HepG2 (cell line): ENCODE data around the gene KDM7A. TPM values are rescaled to one million over a fixed set of nuclear protein-coding genes. Genes with fewer than 3 reads are reported as not detected.

Source experiments
- AGO2 ChIP-seq: fragments of 200-400 bp; formaldehyde crosslinking; optimal IDR thresholded peaks from 2 replicates; pipeline ENCODE3; 2017; ENCODE audit warnings: mild to moderate bottlenecking, low read depth, low read length, moderate library complexity
- ARNTL ChIP-seq: sonication (generic); formaldehyde crosslinking; IDR thresholded peaks from 2 replicates; pipeline ENCODE4 v1.4.0; 2020; ENCODE audit warnings: mild to moderate bottlenecking, missing genetic modification reagents
- ETS1 ChIP-seq: sonication (generic); formaldehyde crosslinking; IDR thresholded peaks from 2 replicates; pipeline ENCODE4 v1.4.0; 2020; ENCODE audit warnings: missing genetic modification reagents
- GPN1 ChIP-seq: sonication (generic); formaldehyde crosslinking; IDR thresholded peaks from 2 replicates; pipeline ENCODE4 v1.5.1; 2020; ENCODE audit warnings: missing genetic modification reagents, borderline replicate concordance
- HNF4A ChIP-seq: sonication (generic); formaldehyde crosslinking; IDR thresholded peaks from 2 replicates; pipeline ENCODE4 v1.4.0; 2020; ENCODE audit warnings: missing genetic modification reagents
- KDM2A ChIP-seq: sonication (generic); formaldehyde crosslinking; IDR thresholded peaks from 2 replicates; pipeline ENCODE4 v1.4.0; 2020; ENCODE audit warnings: low read depth, missing genetic modification reagents, borderline replicate concordance
- MYC ChIP-seq: sonication (generic); formaldehyde crosslinking; IDR thresholded peaks from 2 replicates; pipeline ENCODE4 v1.9.0; 2021; ENCODE audit warnings: missing genetic modification reagents, borderline replicate concordance
- SMARCC2 ChIP-seq: fragments of 450-650 bp; IDR thresholded peaks from 2 replicates; pipeline ENCODE4 v1.6.1; 2017; ENCODE audit warnings: antibody characterized with exemption, mild to moderate bottlenecking
- TFE3 ChIP-seq: IDR thresholded peaks from 2 replicates; pipeline ENCODE4 v1.6.1; 2016
- ZBED4 ChIP-seq: sonication (generic); formaldehyde crosslinking; IDR thresholded peaks from 2 replicates; pipeline ENCODE4 v1.4.0; 2020; ENCODE audit warnings: missing genetic modification reagents, borderline replicate concordance
- ZNF280D ChIP-seq: sonication (generic); formaldehyde crosslinking; IDR thresholded peaks from 2 replicates; pipeline ENCODE4 v1.5.1; 2020; ENCODE audit warnings: mild to moderate bottlenecking, missing genetic modification reagents
- ZNF317 ChIP-seq: sonication (generic); formaldehyde crosslinking; IDR thresholded peaks from 2 replicates; pipeline ENCODE4 v1.5.0; 2020; ENCODE audit warnings: mild to moderate bottlenecking, missing genetic modification reagents
- ZNF710 ChIP-seq: sonication (generic); formaldehyde crosslinking; IDR thresholded peaks from 2 replicates; pipeline ENCODE4 v1.5.0; 2020; ENCODE audit warnings: mild to moderate bottlenecking, missing genetic modification reagents, borderline replicate concordance
- polyA plus RNA-seq, 8 experiments: library from polyadenylated mRNA; depleted of rRNA in 3 of 8; stranded (reverse) in 7 of 8; unstranded in 1 of 8; fragments of >200 nt; fragmentation: Illumina TruSeq in 4 of 8; extraction: Trizol in 4 of 8; gene quantifications; 2 replicates each; pipeline versions ENCODE4 v1.2.1 to v1.2.3, GENCODE V29; 2011 to 2016; ENCODE audit warnings: low read depth in 4 of 8, missing spikeins in 1 of 8, mixed read lengths in 1 of 8; ENCODE audit not compliant: insufficient read depth in 1 of 8
- total RNA-seq, 5 experiments: library from RNA; depleted of rRNA; stranded (reverse); fragments of >200 nt; fragmentation: Illumina TruSeq; extraction: Trizol; gene quantifications; 2 replicates each; pipeline ENCODE4 v1.2.3, GENCODE V29; 2016; ENCODE audit warnings: low read depth in 1 of 5

The KDM7A gene
- total and polyA plus RNA-seq, 2 of the 13 experiments (the other 11 are each of a cell fraction or from before 2014, with no cell fraction given) = 10.8 to 16.8 TPM

- TF ChIP-seq HNF4A = no peak
- TF ChIP-seq ZNF710 (CRISPR knock-in tag) = 0 out of 2 replicates have a peak, but pooled peaks have one; percentile 34
- no peak for TF ChIP-seq SMARCC2
- TF ChIP-seq ZNF317 (CRISPR knock-in tag) = 0 out of 2 replicates have a peak, but pooled peaks have one; percentile 37
- TF ChIP-seq ETS1 = no peak
- 0 out of 2 replicates have a peak, but pooled peaks have one; percentile 37 for TF ChIP-seq ARNTL (CRISPR knock-in tag)
- no peak for TF ChIP-seq ZBED4 (CRISPR knock-in tag)
- TF ChIP-seq KDM2A (CRISPR knock-in tag) = peak; percentile 37; the same call in 1 of the 2 replicates
- no peak for TF ChIP-seq GPN1
- TF ChIP-seq MYC (CRISPR knock-in tag) = peak; percentile 69
- peak; percentile 86 for TF ChIP-seq AGO2
- peak; percentile 53; the same call in 1 of the 2 replicates for TF ChIP-seq ZNF280D
- no peak for TF ChIP-seq TFE3 (CRISPR knock-in tag)
Observed at GRCh38 chr7:140176811-140177702, at the start of gene KDM7A (continued).
